GM10266 (cell line): ENCODE results near the gene TMEM263.
A peak's percentile ranks its signal among the peaks of the same experiment; 100 is the strongest.

Experiments
- DNase-seq: peaks from one replicate; pipeline ENCODE4 v3.0.0; 2012; ENCODE audit errors: extremely low spot score
- TF ChIP-seq, protein P1 (sequence below): IDR thresholded peaks from 2 replicates; pipeline ENCODE4 v1.5.1; 2012; ENCODE audit warnings: mild to moderate bottlenecking, low read depth; ENCODE audit not compliant: control insufficient read depth, insufficient read depth; ENCODE audit errors: missing control alignments

The TMEM263 gene

DNA sequence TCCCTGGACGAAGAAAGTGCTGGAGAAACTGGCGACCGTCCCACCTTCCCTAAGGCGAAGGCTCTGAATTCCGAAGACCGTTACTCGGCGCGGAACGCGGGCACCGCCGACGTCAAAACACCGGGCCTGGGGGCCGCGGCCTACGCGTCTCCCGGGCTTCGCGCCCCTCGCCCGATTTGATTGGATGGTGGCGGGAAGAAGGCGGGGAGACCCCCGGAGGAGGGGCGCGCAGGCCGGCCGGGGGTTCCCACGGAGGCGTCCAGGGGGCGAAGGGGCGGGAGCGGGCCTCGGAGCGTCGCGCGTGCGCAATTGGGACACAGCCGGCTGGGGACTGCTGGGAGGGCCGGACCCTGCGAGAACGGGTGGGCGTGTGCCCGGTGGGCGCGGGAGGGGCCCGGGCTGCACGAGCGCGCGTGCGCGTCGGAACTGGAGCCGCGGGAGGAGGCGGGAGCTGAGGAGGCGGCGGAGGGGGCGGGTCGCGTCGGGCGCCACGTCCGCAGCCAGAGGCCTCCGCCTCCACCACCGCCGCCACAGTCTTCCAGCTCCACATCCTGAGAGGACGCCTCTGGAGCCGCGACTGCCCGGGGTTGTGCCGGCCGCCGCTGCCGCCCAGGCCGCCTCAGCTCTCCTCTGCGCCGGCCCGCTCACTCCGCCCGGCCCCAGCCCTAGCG, at the start of gene TMEM263:
Gene TMEM263 (plus strand): TSS at position 531 of the 671 bp plus-strand sequence. CDS start 11,210 bp downstream, outside the sequence.
- DNase-seq = peak; percentile 98
- TF ChIP-seq, protein P1, sequence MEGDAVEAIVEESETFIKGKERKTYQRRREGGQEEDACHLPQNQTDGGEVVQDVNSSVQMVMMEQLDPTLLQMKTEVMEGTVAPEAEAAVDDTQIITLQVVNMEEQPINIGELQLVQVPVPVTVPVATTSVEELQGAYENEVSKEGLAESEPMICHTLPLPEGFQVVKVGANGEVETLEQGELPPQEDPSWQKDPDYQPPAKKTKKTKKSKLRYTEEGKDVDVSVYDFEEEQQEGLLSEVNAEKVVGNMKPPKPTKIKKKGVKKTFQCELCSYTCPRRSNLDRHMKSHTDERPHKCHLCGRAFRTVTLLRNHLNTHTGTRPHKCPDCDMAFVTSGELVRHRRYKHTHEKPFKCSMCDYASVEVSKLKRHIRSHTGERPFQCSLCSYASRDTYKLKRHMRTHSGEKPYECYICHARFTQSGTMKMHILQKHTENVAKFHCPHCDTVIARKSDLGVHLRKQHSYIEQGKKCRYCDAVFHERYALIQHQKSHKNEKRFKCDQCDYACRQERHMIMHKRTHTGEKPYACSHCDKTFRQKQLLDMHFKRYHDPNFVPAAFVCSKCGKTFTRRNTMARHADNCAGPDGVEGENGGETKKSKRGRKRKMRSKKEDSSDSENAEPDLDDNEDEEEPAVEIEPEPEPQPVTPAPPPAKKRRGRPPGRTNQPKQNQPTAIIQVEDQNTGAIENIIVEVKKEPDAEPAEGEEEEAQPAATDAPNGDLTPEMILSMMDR = no peak

DNA sequence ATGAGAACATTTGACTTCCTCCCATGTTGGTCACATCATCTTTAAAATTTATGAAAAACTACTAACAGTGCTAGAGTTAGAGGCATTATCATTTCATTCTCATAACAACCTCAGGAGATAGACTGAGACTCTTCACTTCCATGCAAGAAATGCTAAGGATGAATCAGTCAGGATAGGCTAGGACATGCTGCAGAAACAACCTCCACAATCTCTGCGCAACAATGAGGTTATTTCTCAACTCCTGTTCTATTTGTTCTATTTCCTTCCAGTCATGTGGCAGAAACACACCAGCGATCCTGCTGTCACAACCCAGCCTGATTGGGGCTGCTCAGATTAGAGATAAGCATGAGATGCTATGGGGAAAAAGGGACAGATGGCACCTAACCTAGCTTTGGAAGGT, 49.0 kb upstream of the TMEM263 start:
- TF ChIP-seq, protein P1 = no peak
- no peak for DNase-seq

DNA sequence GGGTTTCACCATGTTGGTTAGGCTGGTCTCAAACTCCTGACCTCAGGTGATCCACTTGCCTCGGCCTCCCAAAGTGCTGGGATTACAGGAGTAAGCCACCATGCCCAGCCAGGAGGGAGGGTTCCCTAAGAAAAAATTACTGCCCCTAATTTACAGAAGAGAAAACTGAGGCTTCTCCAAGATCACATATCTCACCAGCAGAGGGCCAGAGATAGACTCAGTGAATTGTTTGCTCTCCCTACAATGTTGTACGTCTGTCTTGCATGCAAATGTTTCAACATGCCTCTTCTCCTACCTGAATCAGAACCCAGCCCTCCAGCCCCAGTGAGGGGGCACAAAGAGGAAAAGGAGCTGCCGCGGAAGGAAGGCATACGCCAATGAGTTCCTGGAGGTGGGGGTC, 48.3 kb upstream of the TMEM263 start:
- DNase-seq = peak; percentile 32
- TF ChIP-seq, protein P1 = peak; percentile 15

DNA sequence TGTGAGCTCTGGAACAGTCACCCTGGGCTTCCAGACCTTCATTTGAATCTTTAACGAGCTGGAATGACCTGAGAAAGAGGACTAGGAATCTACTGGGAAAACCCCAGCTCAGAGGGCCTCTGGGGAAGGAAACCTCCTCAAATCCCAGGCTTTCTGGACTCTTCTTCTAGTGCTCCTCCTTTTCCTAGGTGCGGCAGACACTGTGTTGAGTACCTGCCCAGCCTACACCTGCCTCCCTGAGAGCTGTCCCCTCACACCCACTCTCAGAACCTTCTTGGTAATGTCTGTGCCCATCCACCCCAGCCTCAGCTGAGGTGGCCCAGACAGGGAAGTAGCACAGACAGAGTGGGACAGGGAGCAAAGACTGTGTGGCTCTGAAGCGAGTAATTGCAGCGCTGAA, 47.9 kb upstream of the TMEM263 start:
- no peak for DNase-seq
- TF ChIP-seq, protein P1 = no peak

DNA sequence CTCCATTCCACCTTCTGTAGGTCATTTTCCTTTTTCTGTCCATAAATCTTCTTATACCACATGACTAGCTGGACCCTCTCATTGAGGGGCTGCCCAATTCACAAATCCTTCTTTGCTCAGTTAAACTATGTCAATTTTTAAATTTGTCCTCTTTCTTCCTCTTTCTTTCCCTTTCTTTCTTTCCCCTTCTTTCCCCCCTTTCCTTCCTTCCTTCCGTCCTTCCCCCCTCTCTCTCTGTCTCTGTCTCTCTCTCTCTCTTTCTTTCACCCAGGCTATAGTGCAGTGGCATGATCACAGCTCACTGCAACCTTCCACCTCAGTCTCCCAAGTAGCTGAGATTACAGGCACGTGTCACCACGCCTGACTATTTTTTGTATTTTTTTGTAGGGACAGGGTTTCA, 47.1 kb upstream of the TMEM263 start:
- TF ChIP-seq, protein P1 = no peak

DNA sequence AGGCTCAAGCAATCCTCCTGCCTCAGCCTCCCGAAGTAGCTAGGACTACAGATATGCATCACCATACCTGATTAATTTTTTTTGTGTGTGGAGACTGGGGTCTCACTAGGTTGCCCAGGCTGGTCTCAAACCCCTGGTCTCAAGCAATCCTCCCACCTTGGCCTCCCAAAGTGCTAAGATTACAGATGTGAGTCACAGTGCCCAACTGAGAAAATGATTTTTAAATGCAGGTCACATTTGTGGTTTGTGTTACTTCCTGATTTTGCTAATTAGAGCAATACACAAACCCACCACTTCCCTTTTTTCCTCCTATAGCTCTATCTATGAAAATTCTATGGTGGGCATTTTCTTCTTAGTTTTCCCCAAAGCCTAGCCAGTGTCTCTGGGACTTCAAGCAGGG, 45.5 kb upstream of the TMEM263 start:
- TF ChIP-seq, protein P1 = no peak
- DNase-seq = peak; percentile 38

More for the DNA sequence above, 47.1 kb upstream of the TMEM263 start:
- DNase-seq = no peak

DNA sequence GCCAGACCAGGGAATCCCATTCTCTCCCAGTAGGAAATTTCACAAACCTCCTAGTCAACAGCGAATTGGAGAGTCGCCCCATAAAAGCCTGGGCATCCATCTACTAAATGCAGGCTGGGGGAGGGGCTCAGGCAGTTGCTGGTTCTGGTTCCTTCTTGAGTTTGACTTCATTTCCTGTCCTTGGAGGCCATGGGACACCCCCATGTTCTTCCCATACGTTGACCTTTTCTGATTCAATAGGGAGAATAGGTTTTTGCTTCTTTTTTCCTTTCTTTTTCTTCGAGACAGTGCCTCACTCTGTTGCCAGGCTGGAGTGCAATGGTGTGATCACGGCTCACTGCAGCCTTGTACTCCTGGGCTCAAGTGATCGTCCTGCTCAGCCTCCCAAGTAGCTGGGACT, 44.1 kb upstream of the TMEM263 start:
- DNase-seq = no peak
- TF ChIP-seq, protein P1 = no peak
